Endothelial cell of umbilical vein (primary cell): ENCODE measurements around the gene GRM8. TPM values are rescaled to one million over a fixed set of nuclear protein-coding genes. Genes with fewer than 3 reads are reported as not detected.

Experiments
- BruUV-seq: library from RNA; stranded (reverse); fragments of 400-500 nt; replicated peaks from 2 replicates; lab custom pipeline; 2021; lab: Mats Ljungman, UMichigan
- CTCF ChIA-PET: fragments of 300-600, 350-600 bp; sonication (Branson Sonifier 250); formaldehyde crosslinking; loops from one replicate; lab custom pipeline; 2021; ENCODE audit warnings: antibody characterized with exemption, inconsistent platforms; lab: Charles Lee
- POLR2A ChIA-PET: fragments of 300-600, 350-600 bp; sonication (Branson Sonifier 250); formaldehyde crosslinking; loops from one replicate; lab custom pipeline; 2021; ENCODE audit warnings: antibody characterized with exemption, inconsistent platforms; lab: Charles Lee
- DNase-seq: peaks from one replicate; pipeline ENCODE4 v3.0.0-alpha.2; 2011; ENCODE audit warnings: low read depth, low spot score
- FAIRE-seq: peaks from 2 replicates; lab custom pipeline; 2011; peaks lifted over from hg19 to GRCh38; lab: Jason Lieb, UNC
- H2AFZ ChIP-seq: 2 replicates; pipeline ENCODE4 v1.6.0; 2012; ENCODE audit warnings: low read depth, low read length, control low read depth, inconsistent platforms
- H3K27ac ChIP-seq: 2 replicates; pipeline ENCODE4 v1.5.1; 2011; ENCODE audit warnings: low read depth, mild to moderate bottlenecking, control low read depth, low read length, moderate library complexity; ENCODE audit not compliant: insufficient read depth
- H3K27me3 ChIP-seq, 2 experiments: 2 replicates each; pipeline versions ENCODE4 v1.6.0 to v1.6.1; 2011; ENCODE audit warnings: low read length in 2 of 2, mixed read lengths in 1 of 2; ENCODE audit not compliant: control insufficient read depth in 2 of 2, insufficient read depth in 2 of 2
- H3K36me3 ChIP-seq, 2 experiments: 2 replicates in 1 of 2; 3 replicates in 1 of 2; pipeline ENCODE4 v1.5.1; 2011; ENCODE audit warnings: low read length in 2 of 2, mild to moderate bottlenecking in 1 of 2, moderate library complexity in 1 of 2; ENCODE audit not compliant: control insufficient read depth in 2 of 2, insufficient read depth in 2 of 2; ENCODE audit errors: extremely low read depth in 1 of 2
- H3K4me1 ChIP-seq: 3 replicates; pipeline ENCODE4 v1.5.1; 2011; ENCODE audit warnings: mild to moderate bottlenecking, low read length; ENCODE audit not compliant: control insufficient read depth, insufficient read depth; ENCODE audit errors: extremely low read depth
- H3K4me2 ChIP-seq: 2 replicates; pipeline ENCODE4 v1.6.1; 2011; ENCODE audit warnings: low read length, control low read depth, mixed read lengths; ENCODE audit not compliant: insufficient read depth
- H3K4me3 ChIP-seq, 3 experiments: fragments of 200-600 bp in 1 of 3; sonication (generic), shearing (Covaris generic) in 1 of 3; replicated peaks in 1 of 3; 2 replicates each; pipeline ENCODE4 v1.5.1; 2011 to 2016; ENCODE audit warnings: control low read depth in 3 of 3, low read length in 3 of 3, mild to moderate bottlenecking in 2 of 3, inconsistent platforms in 1 of 3, low read depth in 1 of 3, moderate library complexity in 1 of 3; ENCODE audit not compliant: insufficient read depth in 1 of 3
- H3K79me2 ChIP-seq: 2 replicates; pipeline ENCODE4 v1.6.0; 2012; ENCODE audit warnings: low read length, inconsistent platforms; ENCODE audit not compliant: control insufficient read depth, insufficient read depth
- H3K9ac ChIP-seq: replicated peaks from 2 replicates; pipeline ENCODE3; 2011; ENCODE audit warnings: low read length, control low read depth; ENCODE audit not compliant: insufficient read depth; ENCODE audit errors: extremely low read depth
- H3K9me1 ChIP-seq: replicated peaks from 3 replicates; pipeline ENCODE4 v1.6.0; 2011; ENCODE audit warnings: mild to moderate bottlenecking, low read length; ENCODE audit not compliant: control insufficient read depth, insufficient read depth; ENCODE audit errors: extremely low read depth
- H3K9me3 ChIP-seq: replicated peaks from 2 replicates; pipeline ENCODE4 v1.5.1; 2012; ENCODE audit warnings: low read length, inconsistent platforms; ENCODE audit not compliant: control insufficient read depth, insufficient read depth
- H4K20me1 ChIP-seq: replicated peaks from 2 replicates; pipeline ENCODE3; 2011; ENCODE audit warnings: mild to moderate bottlenecking, low read length; ENCODE audit not compliant: control insufficient read depth, insufficient read depth; ENCODE audit errors: extremely low read depth
- EZH2 ChIP-seq: IDR thresholded peaks from 2 replicates; pipeline ENCODE4 v1.6.1; 2012; ENCODE audit warnings: borderline replicate concordance, low read depth, mild to moderate bottlenecking, moderate library complexity, low read length, inconsistent platforms; ENCODE audit not compliant: severe bottlenecking
- FOS ChIP-seq: IDR thresholded peaks from 2 replicates; pipeline ENCODE4 v1.6.1; 2011; ENCODE audit warnings: mild to moderate bottlenecking, low read length, moderate library complexity, borderline replicate concordance; ENCODE audit not compliant: insufficient read depth
- GATA2 ChIP-seq: IDR thresholded peaks from 2 replicates; pipeline ENCODE4 v1.7.0; 2011; ENCODE audit warnings: low read depth, mild to moderate bottlenecking, moderate library complexity, mixed read lengths, low read length; ENCODE audit not compliant: insufficient read length, insufficient read depth
- JUN ChIP-seq: IDR thresholded peaks from 2 replicates; pipeline ENCODE4 v1.6.1; 2011; ENCODE audit warnings: borderline replicate concordance, low read depth; ENCODE audit not compliant: insufficient read length, insufficient read depth
- MAX ChIP-seq: IDR thresholded peaks from 2 replicates; pipeline ENCODE4 v1.6.1; 2011; ENCODE audit not compliant: insufficient read depth, insufficient read length
- MYC ChIP-seq: IDR thresholded peaks from one replicate; pipeline ENCODE4 v1.6.1; 2011; ENCODE audit warnings: mild to moderate bottlenecking, low read depth, low read length
- POLR2A ChIP-seq: IDR thresholded peaks from 2 replicates; pipeline ENCODE4 v1.6.1; 2012; ENCODE audit warnings: low read depth, mild to moderate bottlenecking, control low read depth, low read length
- POLR2AphosphoS5 ChIP-seq: IDR thresholded peaks from 2 replicates; pipeline ENCODE4 v1.6.1; 2012; ENCODE audit warnings: low read depth, mild to moderate bottlenecking, control low read depth, low read length, moderate library complexity; ENCODE audit not compliant: insufficient read depth
- dilution Hi-C: fragments of 300-500 bp; cut with MboI; formaldehyde crosslinking; loops from one replicate; pipeline ENCODE4 v1.15.0; 2019; ENCODE audit warnings: low sequenced_read_pairs; ENCODE audit not compliant: extremely low pct_ligation_motif_present
- intact Hi-C: fragments of 100-400 bp; cut with micrococcal nuclease; formaldehyde crosslinking; loops from one replicate; pipeline ENCODE4 v1.10.0; 2022
- polyA plus RNA-seq, 4 experiments: library from polyadenylated mRNA; depleted of rRNA in 3 of 4; stranded (reverse) in 3 of 4; unstranded in 1 of 4; fragments of >200 nt; gene quantifications; 2 replicates each; pipeline versions ENCODE4 v1.2.1 to v1.2.3, GENCODE V29; 2011 to 2012; ENCODE audit warnings: missing spikeins in 1 of 4
- total RNA-seq: library from RNA; stranded (reverse); gene quantifications from 2 replicates; pipeline ENCODE4 v1.2.3, GENCODE V29; 2021
- TF ChIP-seq, protein P1 (sequence below), 2 donors: IDR thresholded peaks; 1 replicate in 1 of 2; 2 replicates in 1 of 2; pipeline ENCODE4 v1.5.1; 2011; ENCODE audit warnings: low read length in 2 of 2, mild to moderate bottlenecking in 2 of 2, moderate library complexity in 2 of 2, control low read depth in 1 of 2, inconsistent platforms in 1 of 2, low read depth in 1 of 2; ENCODE audit not compliant: insufficient read depth in 1 of 2; ENCODE audit errors: extremely low read depth in 1 of 2

GRM8 gene
- total and polyA plus RNA-seq, 2 donors (not counting 3 experiments of a cell fraction or from before 2014, with no cell fraction given), result not detected

DNA sequence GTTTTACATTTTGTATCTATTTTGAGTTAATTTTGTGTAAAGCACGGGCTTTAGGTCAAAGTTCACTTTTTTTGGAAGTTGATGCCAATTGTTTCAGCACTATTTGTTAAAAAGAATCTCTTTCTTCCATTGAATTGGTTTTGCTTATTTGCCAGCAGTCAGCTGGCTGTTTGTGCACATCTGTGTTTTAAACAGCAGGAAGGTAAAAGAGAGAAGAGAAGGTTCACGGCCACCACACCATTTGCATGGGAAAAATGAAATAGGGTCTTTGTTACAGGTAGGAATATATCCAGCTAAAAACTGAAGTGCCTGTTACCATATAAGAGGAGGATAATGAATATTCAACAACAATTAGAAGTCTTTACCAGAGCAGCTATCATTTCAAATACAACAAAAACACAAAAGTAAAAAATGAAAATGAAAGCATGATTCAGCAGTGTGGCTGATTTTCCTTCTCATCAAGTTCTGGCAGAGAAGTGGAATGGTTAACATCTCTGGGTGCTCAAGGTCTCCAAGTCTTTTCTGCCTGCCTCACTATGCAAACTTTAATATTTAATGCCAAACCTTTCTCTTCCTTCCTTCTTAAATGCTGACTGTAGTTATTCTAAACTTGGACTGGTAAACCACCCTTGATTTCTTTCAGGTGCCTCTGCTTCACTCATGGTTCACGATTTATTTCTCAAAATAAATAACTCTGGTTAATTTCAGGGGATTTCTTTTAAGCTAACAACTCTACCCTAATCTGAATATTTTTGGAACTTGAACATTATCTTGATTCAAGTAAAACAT, 841.5 kb downstream of the GRM8 start:
- FAIRE-seq, result no peak
- Histone ChIP-seq H3K4me2 (no peak overlapping the region), H3K9me1 (no peaks in the 10 kb centered on the region), H3K9ac (no peak overlapping the region), H4K20me1 (no peaks in the 10 kb centered on the region), H3K79me2 (no peaks in the 10 kb centered on the region), H3K27me3 (no peaks in the 10 kb centered on the region), H3K4me3 (no peak overlapping the region), H2AFZ (no peak overlapping the region), H3K27ac (no peak overlapping the region), H3K9me3 (peaks cover 2% of the 10 kb centered on the region), H3K4me1 (no peaks in the 10 kb centered on the region), H3K36me3 (no peaks in the 10 kb centered on the region)
- ChIA-PET CTCF (no interaction called here), POLR2A (no interaction called here)
- intact Hi-C loops (no loop called here), dilution Hi-C loops (no loop called here)
- BruUV-seq, result no TSS peak
- no peak for DNase-seq
- TF ChIP-seq GATA2 (no peak), MAX (no peak), POLR2A (no peak), JUN (no peak), POLR2AphosphoS5 (no peak), EZH2 (no peak), MYC (no peak), FOS (no peak)
- TF ChIP-seq, protein P1, sequence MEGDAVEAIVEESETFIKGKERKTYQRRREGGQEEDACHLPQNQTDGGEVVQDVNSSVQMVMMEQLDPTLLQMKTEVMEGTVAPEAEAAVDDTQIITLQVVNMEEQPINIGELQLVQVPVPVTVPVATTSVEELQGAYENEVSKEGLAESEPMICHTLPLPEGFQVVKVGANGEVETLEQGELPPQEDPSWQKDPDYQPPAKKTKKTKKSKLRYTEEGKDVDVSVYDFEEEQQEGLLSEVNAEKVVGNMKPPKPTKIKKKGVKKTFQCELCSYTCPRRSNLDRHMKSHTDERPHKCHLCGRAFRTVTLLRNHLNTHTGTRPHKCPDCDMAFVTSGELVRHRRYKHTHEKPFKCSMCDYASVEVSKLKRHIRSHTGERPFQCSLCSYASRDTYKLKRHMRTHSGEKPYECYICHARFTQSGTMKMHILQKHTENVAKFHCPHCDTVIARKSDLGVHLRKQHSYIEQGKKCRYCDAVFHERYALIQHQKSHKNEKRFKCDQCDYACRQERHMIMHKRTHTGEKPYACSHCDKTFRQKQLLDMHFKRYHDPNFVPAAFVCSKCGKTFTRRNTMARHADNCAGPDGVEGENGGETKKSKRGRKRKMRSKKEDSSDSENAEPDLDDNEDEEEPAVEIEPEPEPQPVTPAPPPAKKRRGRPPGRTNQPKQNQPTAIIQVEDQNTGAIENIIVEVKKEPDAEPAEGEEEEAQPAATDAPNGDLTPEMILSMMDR (IDR thresholded peaks at IDR 0.05; ENCODE audit: extremely low read depth in 1 of 2, insufficient read depth in 1 of 2, low read depth in 1 of 2, low read length in 2 of 2), result no peak
